Neural crest cell (in vitro differentiated cells): ENCODE data around the gene PLA2G6. TPM values are rescaled to one million over a fixed set of nuclear protein-coding genes. Genes with fewer than 3 reads are reported as not detected.
A peak's percentile ranks its signal among the peaks of the same experiment; 100 is the strongest.

Experiments used
- DNase-seq: peaks from one replicate; pipeline ENCODE4 v3.0.0; 2021; ENCODE audit warnings: low read depth, mixed read lengths, low spot score
- H3K27ac Mint-ChIP-seq: one replicate; pipeline ENCODE4 v1.8.0; 2021; ENCODE audit warnings: mild to moderate bottlenecking, mixed read lengths; ENCODE audit not compliant: unreplicated experiment
- H3K27me3 Mint-ChIP-seq: 2 replicates; pipeline ENCODE4 v1.8.0; 2021; ENCODE audit warnings: low read depth, mild to moderate bottlenecking, mixed read lengths
- H3K36me3 Mint-ChIP-seq: 2 replicates; pipeline ENCODE4 v1.8.0; 2021; ENCODE audit warnings: low read depth, mild to moderate bottlenecking, mixed read lengths
- H3K4me1 Mint-ChIP-seq: 2 replicates; pipeline ENCODE4 v1.8.0; 2021; ENCODE audit warnings: mixed read lengths
- H3K4me3 Mint-ChIP-seq: one replicate; pipeline ENCODE4 v1.8.0; 2021; ENCODE audit warnings: mild to moderate bottlenecking, mixed read lengths
- H3K9me3 Mint-ChIP-seq: 2 replicates; pipeline ENCODE4 v1.8.0; 2021; ENCODE audit warnings: mixed read lengths
- CTCF ChIP-seq: fragments of 200-600 bp; sonication (generic); conservative IDR thresholded peaks from 2 replicates; pipeline ENCODE4 v1.5.0; 2021; ENCODE audit warnings: antibody characterized with exemption, mild to moderate bottlenecking
- total RNA-seq: library from RNA; stranded (reverse); gene quantifications from 2 replicates; pipeline ENCODE4 v1.2.1, GENCODE V29; 2021

PLA2G6 gene
- total RNA-seq, 1 donor from 2014 or later, result 11.0 TPM

- no peaks in the 10 kb centered on the region for H3K36me3 Mint-ChIP-seq
- TF ChIP-seq CTCF, result no peak
- no peak overlapping the region for H3K27ac Mint-ChIP-seq
Observed at GRCh38 chr22:38208551-38208968, 26.9 kb upstream of the PLA2G6 start.

GRCh38 chr22:38207898-38208432 lies 26.3 kb upstream of the PLA2G6 start:
- TF ChIP-seq CTCF, result no peak
- peaks cover 4% of the 10 kb centered on the region for H3K27me3 Mint-ChIP-seq
- H3K36me3 Mint-ChIP-seq, result no peaks in the 10 kb centered on the region
- peaks cover 12% of the 10 kb centered on the region for H3K4me1 Mint-ChIP-seq
- DNase-seq, result no peak
- H3K9me3 Mint-ChIP-seq, result no peaks in the 10 kb centered on the region
- H3K27ac Mint-ChIP-seq, result peak overlapping the region; percentile 19
- H3K4me3 Mint-ChIP-seq, result peak overlapping the region; percentile 15

More at GRCh38 chr22:38208551-38208968, 26.9 kb upstream of the PLA2G6 start:
- Mint-ChIP-seq H3K4me3 (peak overlapping the region; percentile 23), H3K27me3 (peaks cover 10% of the 10 kb centered on the region), H3K9me3 (no peaks in the 10 kb centered on the region), H3K4me1 (peaks cover 17% of the 10 kb centered on the region)
- DNase-seq, result no peak

GRCh38 chr22:38205261-38206128 lies 23.9 kb upstream of the PLA2G6 start:
- H3K4me1 Mint-ChIP-seq, result peaks cover 20% of the 10 kb centered on the region
- no peaks in the 10 kb centered on the region for H3K9me3 Mint-ChIP-seq
- no peaks in the 10 kb centered on the region for H3K36me3 Mint-ChIP-seq
- H3K4me3 Mint-ChIP-seq, result peak overlapping the region; percentile 34
- no peak overlapping the region for H3K27ac Mint-ChIP-seq
- peaks cover 2% of the 10 kb centered on the region for H3K27me3 Mint-ChIP-seq
- no peak for TF ChIP-seq CTCF
- DNase-seq, result no peak

GRCh38 chr22:38204784-38205183 lies 23.2 kb upstream of the PLA2G6 start:
- peaks cover 20% of the 10 kb centered on the region for H3K4me1 Mint-ChIP-seq
- no peaks in the 10 kb centered on the region for H3K36me3 Mint-ChIP-seq
- H3K27ac Mint-ChIP-seq, result no peak overlapping the region
- H3K27me3 Mint-ChIP-seq, result no peaks in the 10 kb centered on the region
- DNase-seq, result no peak
- TF ChIP-seq CTCF, result no peak
- peak overlapping the region; percentile 85 for H3K4me3 Mint-ChIP-seq
- H3K9me3 Mint-ChIP-seq, result no peaks in the 10 kb centered on the region

GRCh38 chr22:38203855-38204514 lies 22.4 kb upstream of the PLA2G6 start:
- H3K36me3 Mint-ChIP-seq, result no peaks in the 10 kb centered on the region
- no peak for DNase-seq
- peaks cover 20% of the 10 kb centered on the region for H3K4me1 Mint-ChIP-seq
- TF ChIP-seq CTCF, result no peak
- H3K9me3 Mint-ChIP-seq, result no peaks in the 10 kb centered on the region
- H3K4me3 Mint-ChIP-seq, result peak overlapping the region; percentile 85
- H3K27me3 Mint-ChIP-seq, result no peaks in the 10 kb centered on the region
- H3K27ac Mint-ChIP-seq, result peak overlapping the region; percentile 29
